ENCODE data around the gene RFLNA.

DNA sequence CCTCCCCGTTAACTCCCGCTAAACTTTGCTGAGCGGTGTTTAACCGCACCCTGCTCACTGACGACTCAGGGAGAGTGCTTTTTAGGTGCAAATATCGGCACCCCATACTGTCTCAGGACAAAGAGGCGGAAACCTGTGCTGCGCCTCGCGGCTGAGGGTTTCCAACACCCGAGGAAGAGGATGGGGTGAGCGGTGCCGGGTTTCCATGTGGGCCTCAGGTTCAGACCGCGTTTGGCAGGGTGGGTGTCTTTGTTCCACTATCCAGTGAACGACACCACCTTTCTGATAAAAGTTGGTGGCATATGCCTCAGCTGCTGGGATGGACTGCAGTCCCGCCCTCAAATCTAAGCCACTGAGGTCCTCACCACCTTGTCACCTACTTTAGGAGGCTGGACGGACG is 3.0 kb downstream of the RFLNA start:
- no peak for TF ChIP-seq CTCF (IDR thresholded peaks at IDR 0.05)
- TF ChIP-seq EP300 (IDR thresholded peaks at IDR 0.05) = no peak

All from tibial nerve (tissue), 4 donors.